Endothelial cell of umbilical vein (primary cell): ENCODE data around the gene DAPK2. TPM values are rescaled to one million over a fixed set of nuclear protein-coding genes. Genes with fewer than 3 reads are reported as not detected.

Experiments used
- BruUV-seq: library from RNA; stranded (reverse); fragments of 400-500 nt; replicated peaks from 2 replicates; lab custom pipeline; 2021; lab: Mats Ljungman, UMichigan
- CTCF ChIA-PET: fragments of 300-600, 350-600 bp; sonication (Branson Sonifier 250); formaldehyde crosslinking; loops from one replicate; lab custom pipeline; 2021; ENCODE audit warnings: antibody characterized with exemption, inconsistent platforms; lab: Charles Lee
- POLR2A ChIA-PET: fragments of 300-600, 350-600 bp; sonication (Branson Sonifier 250); formaldehyde crosslinking; loops from one replicate; lab custom pipeline; 2021; ENCODE audit warnings: antibody characterized with exemption, inconsistent platforms; lab: Charles Lee
- DNase-seq: peaks from one replicate; pipeline ENCODE4 v3.0.0-alpha.2; 2011; ENCODE audit warnings: low read depth, low spot score
- FAIRE-seq: peaks from 2 replicates; lab custom pipeline; 2011; peaks lifted over from hg19 to GRCh38; lab: Jason Lieb, UNC
- H2AFZ ChIP-seq: 2 replicates; pipeline ENCODE4 v1.6.0; 2012; ENCODE audit warnings: low read depth, low read length, control low read depth, inconsistent platforms
- H3K27ac ChIP-seq: 2 replicates; pipeline ENCODE4 v1.5.1; 2011; ENCODE audit warnings: low read depth, mild to moderate bottlenecking, control low read depth, low read length, moderate library complexity; ENCODE audit not compliant: insufficient read depth
- H3K27me3 ChIP-seq, 2 experiments: 2 replicates each; pipeline versions ENCODE4 v1.6.0 to v1.6.1; 2011; ENCODE audit warnings: low read length in 2 of 2, mixed read lengths in 1 of 2; ENCODE audit not compliant: control insufficient read depth in 2 of 2, insufficient read depth in 2 of 2
- H3K36me3 ChIP-seq, 2 experiments: 2 replicates in 1 of 2; 3 replicates in 1 of 2; pipeline ENCODE4 v1.5.1; 2011; ENCODE audit warnings: low read length in 2 of 2, mild to moderate bottlenecking in 1 of 2, moderate library complexity in 1 of 2; ENCODE audit not compliant: control insufficient read depth in 2 of 2, insufficient read depth in 2 of 2; ENCODE audit errors: extremely low read depth in 1 of 2
- H3K4me1 ChIP-seq: 3 replicates; pipeline ENCODE4 v1.5.1; 2011; ENCODE audit warnings: mild to moderate bottlenecking, low read length; ENCODE audit not compliant: control insufficient read depth, insufficient read depth; ENCODE audit errors: extremely low read depth
- H3K4me2 ChIP-seq: 2 replicates; pipeline ENCODE4 v1.6.1; 2011; ENCODE audit warnings: low read length, control low read depth, mixed read lengths; ENCODE audit not compliant: insufficient read depth
- H3K4me3 ChIP-seq, 3 experiments: fragments of 200-600 bp in 1 of 3; sonication (generic), shearing (Covaris generic) in 1 of 3; replicated peaks in 1 of 3; 2 replicates each; pipeline ENCODE4 v1.5.1; 2011 to 2016; ENCODE audit warnings: control low read depth in 3 of 3, low read length in 3 of 3, mild to moderate bottlenecking in 2 of 3, inconsistent platforms in 1 of 3, low read depth in 1 of 3, moderate library complexity in 1 of 3; ENCODE audit not compliant: insufficient read depth in 1 of 3
- H3K79me2 ChIP-seq: 2 replicates; pipeline ENCODE4 v1.6.0; 2012; ENCODE audit warnings: low read length, inconsistent platforms; ENCODE audit not compliant: control insufficient read depth, insufficient read depth
- H3K9ac ChIP-seq: replicated peaks from 2 replicates; pipeline ENCODE3; 2011; ENCODE audit warnings: low read length, control low read depth; ENCODE audit not compliant: insufficient read depth; ENCODE audit errors: extremely low read depth
- H3K9me1 ChIP-seq: replicated peaks from 3 replicates; pipeline ENCODE4 v1.6.0; 2011; ENCODE audit warnings: mild to moderate bottlenecking, low read length; ENCODE audit not compliant: control insufficient read depth, insufficient read depth; ENCODE audit errors: extremely low read depth
- H3K9me3 ChIP-seq: replicated peaks from 2 replicates; pipeline ENCODE4 v1.5.1; 2012; ENCODE audit warnings: low read length, inconsistent platforms; ENCODE audit not compliant: control insufficient read depth, insufficient read depth
- H4K20me1 ChIP-seq: replicated peaks from 2 replicates; pipeline ENCODE3; 2011; ENCODE audit warnings: mild to moderate bottlenecking, low read length; ENCODE audit not compliant: control insufficient read depth, insufficient read depth; ENCODE audit errors: extremely low read depth
- EZH2 ChIP-seq: IDR thresholded peaks from 2 replicates; pipeline ENCODE4 v1.6.1; 2012; ENCODE audit warnings: borderline replicate concordance, low read depth, mild to moderate bottlenecking, moderate library complexity, low read length, inconsistent platforms; ENCODE audit not compliant: severe bottlenecking
- FOS ChIP-seq: IDR thresholded peaks from 2 replicates; pipeline ENCODE4 v1.6.1; 2011; ENCODE audit warnings: mild to moderate bottlenecking, low read length, moderate library complexity, borderline replicate concordance; ENCODE audit not compliant: insufficient read depth
- GATA2 ChIP-seq: IDR thresholded peaks from 2 replicates; pipeline ENCODE4 v1.7.0; 2011; ENCODE audit warnings: low read depth, mild to moderate bottlenecking, moderate library complexity, mixed read lengths, low read length; ENCODE audit not compliant: insufficient read length, insufficient read depth
- JUN ChIP-seq: IDR thresholded peaks from 2 replicates; pipeline ENCODE4 v1.6.1; 2011; ENCODE audit warnings: borderline replicate concordance, low read depth; ENCODE audit not compliant: insufficient read length, insufficient read depth
- MYC ChIP-seq: IDR thresholded peaks from one replicate; pipeline ENCODE4 v1.6.1; 2011; ENCODE audit warnings: mild to moderate bottlenecking, low read depth, low read length
- POLR2A ChIP-seq: IDR thresholded peaks from 2 replicates; pipeline ENCODE4 v1.6.1; 2012; ENCODE audit warnings: low read depth, mild to moderate bottlenecking, control low read depth, low read length
- POLR2AphosphoS5 ChIP-seq: IDR thresholded peaks from 2 replicates; pipeline ENCODE4 v1.6.1; 2012; ENCODE audit warnings: low read depth, mild to moderate bottlenecking, control low read depth, low read length, moderate library complexity; ENCODE audit not compliant: insufficient read depth
- dilution Hi-C: fragments of 300-500 bp; cut with MboI; formaldehyde crosslinking; loops from one replicate; pipeline ENCODE4 v1.15.0; 2019; ENCODE audit warnings: low sequenced_read_pairs; ENCODE audit not compliant: extremely low pct_ligation_motif_present
- intact Hi-C: fragments of 100-400 bp; cut with micrococcal nuclease; formaldehyde crosslinking; loops from one replicate; pipeline ENCODE4 v1.10.0; 2022
- polyA plus RNA-seq, 4 experiments: library from polyadenylated mRNA; depleted of rRNA in 3 of 4; stranded (reverse) in 3 of 4; unstranded in 1 of 4; fragments of >200 nt; gene quantifications; 2 replicates each; pipeline versions ENCODE4 v1.2.1 to v1.2.3, GENCODE V29; 2011 to 2012; ENCODE audit warnings: missing spikeins in 1 of 4
- total RNA-seq: library from RNA; stranded (reverse); gene quantifications from 2 replicates; pipeline ENCODE4 v1.2.3, GENCODE V29; 2021
- TF ChIP-seq, protein P1 (sequence below): IDR thresholded peaks from 2 replicates; pipeline ENCODE4 v1.6.1; 2011; ENCODE audit not compliant: insufficient read depth, insufficient read length
- TF ChIP-seq, protein P2 (sequence below), 2 donors: IDR thresholded peaks; 1 replicate in 1 of 2; 2 replicates in 1 of 2; pipeline ENCODE4 v1.5.1; 2011; ENCODE audit warnings: low read length in 2 of 2, mild to moderate bottlenecking in 2 of 2, moderate library complexity in 2 of 2, control low read depth in 1 of 2, inconsistent platforms in 1 of 2, low read depth in 1 of 2; ENCODE audit not compliant: insufficient read depth in 1 of 2; ENCODE audit errors: extremely low read depth in 1 of 2

The DAPK2 gene
- total and polyA plus RNA-seq, 2 donors (not counting 3 experiments of a cell fraction or from before 2014, with no cell fraction given): 2.8 to 6.7 TPM

DNA sequence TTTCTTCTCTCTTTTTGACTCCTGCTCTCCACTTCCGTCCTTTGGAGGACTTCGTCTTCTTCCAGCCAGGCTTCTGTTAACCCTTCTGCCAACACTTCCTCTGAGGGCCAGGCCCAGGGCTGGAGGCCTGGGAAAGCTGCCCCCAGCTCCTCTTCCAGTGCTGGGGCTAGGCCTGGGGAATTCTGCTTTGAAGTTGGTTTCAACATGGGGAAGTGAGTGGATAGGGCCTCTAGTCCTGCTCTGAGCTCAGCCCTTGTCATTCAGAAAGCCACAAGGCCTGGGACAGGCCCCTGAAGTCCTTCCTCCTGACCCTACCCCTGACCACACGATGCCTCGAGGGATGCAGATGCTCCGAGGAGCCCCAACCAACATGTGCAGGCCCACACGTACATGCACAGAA is 158.7 kb downstream of the DAPK2 start:
- TF ChIP-seq, protein P1, sequence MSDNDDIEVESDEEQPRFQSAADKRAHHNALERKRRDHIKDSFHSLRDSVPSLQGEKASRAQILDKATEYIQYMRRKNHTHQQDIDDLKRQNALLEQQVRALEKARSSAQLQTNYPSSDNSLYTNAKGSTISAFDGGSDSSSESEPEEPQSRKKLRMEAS: no peak
- TF ChIP-seq FOS (no peak), MYC (no peak), GATA2 (no peak), EZH2 (no peak), JUN (no peak), POLR2AphosphoS5 (no peak), POLR2A (no peak)
- TF ChIP-seq, protein P2, sequence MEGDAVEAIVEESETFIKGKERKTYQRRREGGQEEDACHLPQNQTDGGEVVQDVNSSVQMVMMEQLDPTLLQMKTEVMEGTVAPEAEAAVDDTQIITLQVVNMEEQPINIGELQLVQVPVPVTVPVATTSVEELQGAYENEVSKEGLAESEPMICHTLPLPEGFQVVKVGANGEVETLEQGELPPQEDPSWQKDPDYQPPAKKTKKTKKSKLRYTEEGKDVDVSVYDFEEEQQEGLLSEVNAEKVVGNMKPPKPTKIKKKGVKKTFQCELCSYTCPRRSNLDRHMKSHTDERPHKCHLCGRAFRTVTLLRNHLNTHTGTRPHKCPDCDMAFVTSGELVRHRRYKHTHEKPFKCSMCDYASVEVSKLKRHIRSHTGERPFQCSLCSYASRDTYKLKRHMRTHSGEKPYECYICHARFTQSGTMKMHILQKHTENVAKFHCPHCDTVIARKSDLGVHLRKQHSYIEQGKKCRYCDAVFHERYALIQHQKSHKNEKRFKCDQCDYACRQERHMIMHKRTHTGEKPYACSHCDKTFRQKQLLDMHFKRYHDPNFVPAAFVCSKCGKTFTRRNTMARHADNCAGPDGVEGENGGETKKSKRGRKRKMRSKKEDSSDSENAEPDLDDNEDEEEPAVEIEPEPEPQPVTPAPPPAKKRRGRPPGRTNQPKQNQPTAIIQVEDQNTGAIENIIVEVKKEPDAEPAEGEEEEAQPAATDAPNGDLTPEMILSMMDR (IDR thresholded peaks at IDR 0.05; ENCODE audit: extremely low read depth in 1 of 2, insufficient read depth in 1 of 2, low read depth in 1 of 2, low read length in 2 of 2): no peak
- Histone ChIP-seq H3K4me1 (no peaks in the 10 kb centered on the region), H3K4me3 (no peak overlapping the region), H4K20me1 (no peaks in the 10 kb centered on the region), H3K9ac (no peak overlapping the region), H3K9me3 (no peaks in the 10 kb centered on the region), H3K36me3 (no peaks in the 10 kb centered on the region), H3K9me1 (no peaks in the 10 kb centered on the region), H3K79me2 (no peaks in the 10 kb centered on the region), H3K4me2 (no peak overlapping the region), H3K27me3 (no peaks in the 10 kb centered on the region), H3K27ac (no peak overlapping the region), H2AFZ (no peak overlapping the region)
- no peak for DNase-seq
- ChIA-PET CTCF (interaction anchor here (1.1 to 8.1 kb wide), 2 partner anchors 17 to 134 kb away, joined by 3 to 105 read pairs; no protein-coding TSS in a partner anchor), POLR2A (no interaction called here)
- intact Hi-C loops (no loop called here), dilution Hi-C loops (no loop called here)
- FAIRE-seq: no peak
- BruUV-seq: no TSS peak
